ENCODE measurements around the gene MYL7. TPM values are rescaled to one million over a fixed set of nuclear protein-coding genes. Genes with fewer than 3 reads are reported as not detected.

MYL7 gene
- total and polyA plus RNA-seq, 2 donors (not counting 3 experiments of a cell fraction or from before 2014, with no cell fraction given): not detected

- no peak for DNase-seq (ENCODE audit: low read depth, low spot score)
- Histone ChIP-seq H3K27ac (ENCODE audit: insufficient read depth, low read depth, low read length) (no peak overlapping the region), H3K36me3 (ENCODE audit: control insufficient read depth in 2 of 2, extremely low read depth in 1 of 2, insufficient read depth in 2 of 2, low read length in 2 of 2) (no peaks in the 10 kb centered on the region), H3K9me1 (replicated peaks; ENCODE audit: control insufficient read depth, extremely low read depth, insufficient read depth, low read length) (no peaks in the 10 kb centered on the region), H3K4me2 (ENCODE audit: insufficient read depth, low read length) (no peak overlapping the region), H2AFZ (ENCODE audit: low read depth, low read length) (no peak overlapping the region), H3K27me3 (ENCODE audit: control insufficient read depth in 2 of 2, insufficient read depth in 2 of 2, low read length in 2 of 2) (no peaks in the 10 kb centered on the region), H3K79me2 (ENCODE audit: control insufficient read depth, insufficient read depth, low read length) (no peaks in the 10 kb centered on the region), H4K20me1 (replicated peaks; ENCODE audit: control insufficient read depth, extremely low read depth, insufficient read depth, low read length) (no peaks in the 10 kb centered on the region), H3K9me3 (replicated peaks; ENCODE audit: control insufficient read depth, insufficient read depth, low read length) (no peaks in the 10 kb centered on the region), H3K9ac (replicated peaks; ENCODE audit: extremely low read depth, insufficient read depth, low read length) (no peak overlapping the region), H3K4me3 (replicated peaks in 1 of 3; ENCODE audit: insufficient read depth in 1 of 3, low read depth in 1 of 3, low read length in 3 of 3) (no peak overlapping the region), H3K4me1 (ENCODE audit: control insufficient read depth, extremely low read depth, insufficient read depth, low read length) (no peaks in the 10 kb centered on the region)
- intact Hi-C loops (cut with micrococcal nuclease) (no loop called here), dilution Hi-C loops (cut with MboI; ENCODE audit: extremely low pct_ligation_motif_present, low sequenced_read_pairs) (no loop called here)
- ChIA-PET POLR2A (no interaction called here), CTCF (no interaction called here)
- no TSS peak for BruUV-seq (replicated peaks)
- TF ChIP-seq MAX (IDR thresholded peaks at IDR 0.05; ENCODE audit: insufficient read depth, insufficient read length) (no peak), JUN (IDR thresholded peaks at IDR 0.05; ENCODE audit: borderline replicate concordance, insufficient read depth, insufficient read length, low read depth) (no peak), CTCF (IDR thresholded peaks at IDR 0.05; ENCODE audit: extremely low read depth in 1 of 2, insufficient read depth in 1 of 2, low read depth in 1 of 2, low read length in 2 of 2) (no peak), MYC (IDR thresholded peaks at IDR 0.05; ENCODE audit: low read depth, low read length) (no peak), FOS (IDR thresholded peaks at IDR 0.05; ENCODE audit: borderline replicate concordance, insufficient read depth, low read length) (no peak), POLR2AphosphoS5 (IDR thresholded peaks at IDR 0.05; ENCODE audit: insufficient read depth, low read depth, low read length) (no peak), POLR2A (IDR thresholded peaks at IDR 0.05; ENCODE audit: low read depth, low read length) (no peak), GATA2 (IDR thresholded peaks at IDR 0.05; ENCODE audit: insufficient read depth, insufficient read length, low read depth, low read length) (no peak), EZH2 (IDR thresholded peaks at IDR 0.05; ENCODE audit: borderline replicate concordance, low read depth, low read length, severe bottlenecking) (no peak)
- FAIRE-seq: no peak
Measured at GRCh38 chr7:44094365-44094764, 46.8 kb downstream of the MYL7 start.

Data from endothelial cell of umbilical vein (primary cell).